Measurements from ENCODE around the gene LTV1.

The LTV1 gene

GRCh38 chr6:143896126-143896860, 53.2 kb downstream of the LTV1 start:
- no peak for DNase-seq

- no peak for DNase-seq
Measured at GRCh38 chr6:143900358-143900757, 57.2 kb downstream of the LTV1 start.

- no peak for DNase-seq
Measured at GRCh38 chr6:143901885-143902750, 59.0 kb downstream of the LTV1 start.

DNA sequence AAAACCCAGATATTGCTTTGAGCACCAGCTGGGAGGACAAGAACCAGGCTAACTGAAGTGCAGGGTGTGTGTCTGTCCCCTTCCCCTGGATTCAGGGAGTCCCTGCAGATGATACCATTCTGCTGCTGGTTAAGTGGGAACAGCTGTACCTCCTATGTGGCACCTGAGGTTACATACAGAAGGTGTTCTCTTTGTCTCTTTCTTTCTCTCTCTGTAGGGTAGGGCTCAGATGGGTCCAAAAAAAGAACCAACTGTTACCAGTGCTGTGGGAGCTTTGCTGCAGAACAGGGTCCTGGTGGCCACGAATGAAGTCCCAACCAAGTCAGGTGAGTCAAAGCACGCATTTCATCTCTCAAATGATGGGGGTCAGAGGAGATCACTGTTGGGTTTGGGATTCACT, 59.7 kb downstream of the LTV1 start:
- DNase-seq = no peak

- DNase-seq = no peak
Measured at GRCh38 chr6:143911028-143911427, 67.9 kb downstream of the LTV1 start.

DNA sequence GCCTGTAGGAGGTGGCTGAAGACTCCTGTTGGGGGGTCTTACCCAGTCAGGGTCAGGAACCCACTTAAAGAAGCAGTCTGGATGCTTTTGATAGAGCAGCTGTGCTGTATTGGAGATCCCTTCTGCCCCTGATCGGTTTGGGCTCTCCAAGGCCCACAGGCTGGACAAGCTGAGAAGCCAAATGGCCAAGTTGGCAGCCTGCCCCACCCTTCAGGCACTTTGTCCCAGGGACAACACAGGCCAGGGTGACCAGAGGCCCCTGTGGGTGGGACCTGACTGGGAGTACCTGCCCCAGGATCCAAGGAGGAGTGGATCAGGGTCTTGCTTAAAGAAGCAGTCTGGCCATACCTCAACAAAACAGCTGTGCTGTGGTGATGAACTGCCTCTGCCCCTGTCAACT, 69.5 kb downstream of the LTV1 start:
- DNase-seq = no peak

Data from retina (tissue), 1 donor.